T-helper 2 cell treated with Interferon-gamma antibody and Interleukin-4, amounts not matched to agents 100 ng/mL and 5 ng/mL, for 36 hours (primary cell): ENCODE data around the gene HRH2. TPM values are rescaled to one million over a fixed set of nuclear protein-coding genes. Genes with fewer than 3 reads are reported as not detected.

Experiments used
- total RNA-seq: library from RNA; stranded (reverse); gene quantifications from 2 replicates; pipeline ENCODE4 v1.2.3, GENCODE V29; 2022

HRH2 gene
- total RNA-seq, 1 donor from 2014 or later = 16.4 TPM

Other genes starting within 250 kb of the HRH2 start
- gene DRD1, start 213.9 kb upstream of the HRH2 start, total RNA-seq = not detected in 2 replicates
- gene SFXN1, start 179.5 kb upstream of the HRH2 start, total RNA-seq = 184 and 191 TPM in 2 replicates
- gene CPLX2, start 213.5 kb downstream of the HRH2 start, total RNA-seq = not detected in 2 replicates